Karpas-422 (cell line): ENCODE measurements around the gene INSIG1. TPM values are rescaled to one million over a fixed set of nuclear protein-coding genes. Genes with fewer than 3 reads are reported as not detected.

Source experiments
- DNase-seq: peaks from one replicate; pipeline ENCODE4 v3.0.0-alpha.2; 2015
- H2AFZ ChIP-seq: fragments of 200-600 bp; sonication (generic); 2 replicates; pipeline ENCODE4 v1.6.1; 2014; ENCODE audit warnings: antibody characterized with exemption, low read length, mixed read lengths
- H3K27ac ChIP-seq: fragments of 200-600 bp; sonication (generic); 2 replicates; pipeline ENCODE4 v1.5.1; 2014; ENCODE audit warnings: mild to moderate bottlenecking, low read length, moderate library complexity
- H3K27me3 ChIP-seq: fragments of 200-600 bp; sonication (generic); 2 replicates; pipeline ENCODE4 v1.6.1; 2014; ENCODE audit warnings: low read length, mixed read lengths
- H3K36me3 ChIP-seq: fragments of 200-600 bp; sonication (generic); 2 replicates; pipeline ENCODE4 v1.6.1; 2014; ENCODE audit warnings: low read length, mixed read lengths; ENCODE audit not compliant: insufficient read depth
- H3K4me1 ChIP-seq: fragments of 200-600 bp; sonication (generic); 2 replicates; pipeline ENCODE4 v1.6.1; 2014; ENCODE audit warnings: mild to moderate bottlenecking, low read length, mixed read lengths
- H3K4me2 ChIP-seq: fragments of 200-600 bp; sonication (generic); 2 replicates; pipeline ENCODE4 v1.6.1; 2014; ENCODE audit warnings: low read length, low read depth, mild to moderate bottlenecking; ENCODE audit not compliant: poor library complexity, severe bottlenecking
- H3K4me3 ChIP-seq: fragments of 200-600 bp; sonication (generic); 2 replicates; pipeline ENCODE4 v1.5.1; 2014; ENCODE audit warnings: mild to moderate bottlenecking, antibody characterized with exemption, low read length, mixed read lengths
- H3K79me2 ChIP-seq: fragments of 200-600 bp; sonication (generic); 2 replicates; pipeline ENCODE4 v1.6.1; 2014; ENCODE audit warnings: mild to moderate bottlenecking, low read length, mixed read lengths
- H3K9ac ChIP-seq: fragments of 200-600 bp; sonication (generic); 2 replicates; pipeline ENCODE4 v1.6.0; 2014; ENCODE audit warnings: low read length
- H3K9me2 ChIP-seq: fragments of 200-600 bp; sonication (generic), shearing (Covaris generic); replicated peaks from 2 replicates; pipeline ENCODE4 v1.6.0; 2014; ENCODE audit warnings: mild to moderate bottlenecking, low read length, moderate library complexity; ENCODE audit not compliant: insufficient read depth
- H3K9me3 ChIP-seq: fragments of 300-700, 200-600 bp; sonication (generic); 2 replicates; pipeline ENCODE4 v1.6.1; 2014; ENCODE audit warnings: low read length, mixed read lengths
- H4K20me1 ChIP-seq: fragments of 200-600 bp; sonication (generic); 2 replicates; pipeline ENCODE4 v1.6.1; 2014; ENCODE audit warnings: mild to moderate bottlenecking, antibody characterized with exemption, low read length, low read depth; ENCODE audit not compliant: insufficient read depth
- total RNA-seq: library from RNA; depleted of rRNA; stranded (reverse); fragments of >200 nt; shearing (Covaris generic); gene quantifications from 2 replicates; pipeline ENCODE4 v1.2.3, GENCODE V29; 2014; ENCODE audit warnings: low replicate concordance

Gene INSIG1
- total RNA-seq, 1 experiment from 2014 or later: 249 TPM

DNA sequence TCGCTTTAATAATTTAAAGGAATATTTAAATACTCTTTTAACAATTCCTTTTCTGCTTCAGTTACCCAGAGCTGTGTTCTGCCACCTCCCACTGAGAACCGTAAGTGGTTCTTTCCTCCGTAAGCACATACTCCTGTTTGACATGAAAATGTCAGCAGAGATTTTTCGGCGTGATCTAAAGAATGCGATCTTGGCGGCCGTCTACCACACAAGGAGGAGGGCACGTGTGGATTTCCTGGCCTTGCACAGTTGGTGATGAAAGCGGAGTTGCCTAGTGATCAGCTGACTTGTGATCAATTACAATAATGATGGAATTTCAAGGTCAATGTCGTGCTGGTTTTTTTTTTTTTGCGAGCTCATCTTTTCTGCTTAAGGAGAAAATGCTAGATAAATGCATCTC lies 35.6 kb upstream of the INSIG1 start:
- Histone ChIP-seq H3K4me3 (no peak overlapping the region), H3K9me3 (no peaks in the 10 kb centered on the region), H3K9me2 (no peaks in the 10 kb centered on the region), H3K79me2 (no peaks in the 10 kb centered on the region), H3K4me1 (peaks cover 9% of the 10 kb centered on the region), H3K36me3 (no peaks in the 10 kb centered on the region), H2AFZ (no peak overlapping the region), H3K9ac (no peak overlapping the region), H3K4me2 (no peak overlapping the region), H3K27me3 (no peaks in the 10 kb centered on the region), H4K20me1 (no peaks in the 10 kb centered on the region), H3K27ac (no peak overlapping the region)
- DNase-seq: no peak

DNA sequence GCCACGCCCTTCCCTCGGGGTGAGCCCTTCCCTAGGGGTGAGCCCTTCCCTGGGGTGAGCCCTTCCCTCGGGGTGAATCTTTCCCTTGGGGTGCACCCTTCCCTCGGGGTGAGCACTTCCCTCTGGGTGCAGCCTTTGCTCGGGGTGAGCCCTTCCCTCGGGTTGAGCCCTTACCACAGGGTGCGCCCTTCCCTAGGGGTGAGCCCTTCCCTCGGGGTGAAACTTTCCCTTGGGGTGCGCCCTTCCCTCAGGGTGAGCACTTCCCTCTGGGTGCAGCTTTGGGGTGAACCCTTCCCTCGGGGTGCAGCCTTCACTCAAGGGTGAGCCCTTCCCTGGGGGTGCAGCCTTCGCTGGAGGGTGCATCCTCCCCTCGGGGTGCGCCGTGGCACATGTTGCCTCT lies 34.6 kb upstream of the INSIG1 start:
- Histone ChIP-seq H3K4me3 (no peak overlapping the region), H3K4me2 (no peak overlapping the region), H4K20me1 (no peaks in the 10 kb centered on the region), H2AFZ (no peak overlapping the region), H3K9me2 (no peaks in the 10 kb centered on the region), H3K27ac (no peak overlapping the region), H3K27me3 (no peaks in the 10 kb centered on the region), H3K9me3 (no peaks in the 10 kb centered on the region), H3K36me3 (no peaks in the 10 kb centered on the region), H3K4me1 (peaks cover 9% of the 10 kb centered on the region), H3K79me2 (no peaks in the 10 kb centered on the region), H3K9ac (no peak overlapping the region)
- DNase-seq: peak; percentile 66

DNA sequence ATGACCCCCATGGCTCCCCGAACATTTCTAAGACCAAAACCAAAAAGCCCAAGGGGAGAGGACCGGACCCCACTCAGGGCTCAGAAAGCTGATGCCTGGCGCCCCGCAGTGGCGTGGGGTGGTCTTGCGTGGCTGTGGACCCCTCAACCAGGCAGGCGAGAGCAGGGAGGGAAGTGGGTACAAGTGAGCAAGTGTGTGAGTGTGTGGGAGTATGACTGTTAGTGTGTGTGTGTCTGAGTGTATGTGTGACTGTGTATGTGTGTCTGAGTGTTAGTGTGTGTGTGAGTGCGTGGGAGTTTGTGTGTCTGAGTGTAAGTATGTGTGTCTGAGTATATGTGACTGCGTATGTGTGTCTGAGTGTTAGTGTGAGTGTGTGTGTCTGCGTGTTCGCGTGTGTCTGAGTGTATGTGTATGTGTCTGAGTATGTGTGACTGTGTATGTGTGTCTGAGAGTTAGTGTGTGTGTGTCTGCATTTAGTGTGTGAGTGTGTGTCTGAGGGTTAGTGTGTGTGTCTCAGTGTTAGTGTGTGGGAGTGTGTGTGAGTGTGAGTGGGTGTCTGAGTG lies 34.0 kb upstream of the INSIG1 start:
- Histone ChIP-seq H3K9me3 (no peaks in the 10 kb centered on the region), H3K4me1 (peaks cover 9% of the 10 kb centered on the region), H3K79me2 (no peaks in the 10 kb centered on the region), H2AFZ (no peak overlapping the region), H3K4me2 (no peak overlapping the region), H3K36me3 (no peaks in the 10 kb centered on the region), H3K9ac (no peak overlapping the region), H3K27me3 (no peaks in the 10 kb centered on the region), H3K9me2 (no peaks in the 10 kb centered on the region), H4K20me1 (no peaks in the 10 kb centered on the region), H3K27ac (no peak overlapping the region), H3K4me3 (no peak overlapping the region)
- no peak for DNase-seq

DNA sequence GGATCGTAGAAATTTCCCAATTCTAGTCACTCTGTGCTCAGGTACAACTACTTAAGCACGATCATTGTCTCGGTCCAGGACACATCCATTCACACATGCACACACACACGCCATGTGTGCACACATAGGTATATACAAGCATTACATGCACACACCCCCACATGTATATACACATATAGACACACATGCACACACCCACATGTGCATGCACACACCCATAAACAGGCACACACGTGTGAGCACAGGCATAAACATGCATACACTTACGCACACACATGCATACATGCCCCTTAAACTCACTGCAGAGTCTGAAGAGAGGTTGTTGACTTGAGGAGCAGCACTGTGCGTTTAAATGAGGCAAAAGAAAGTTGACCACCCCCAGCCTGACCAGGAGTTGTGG lies 32.5 kb upstream of the INSIG1 start:
- H3K4me1 ChIP-seq: peaks cover 9% of the 10 kb centered on the region
- H3K9ac ChIP-seq: no peak overlapping the region
- no peak overlapping the region for H3K4me3 ChIP-seq
- H3K27me3 ChIP-seq: no peaks in the 10 kb centered on the region
- H3K79me2 ChIP-seq: no peaks in the 10 kb centered on the region
- no peaks in the 10 kb centered on the region for H3K36me3 ChIP-seq
- no peak overlapping the region for H3K4me2 ChIP-seq
- no peaks in the 10 kb centered on the region for H3K9me3 ChIP-seq
- no peak overlapping the region for H2AFZ ChIP-seq
- no peak for DNase-seq
- H4K20me1 ChIP-seq: no peaks in the 10 kb centered on the region
- no peaks in the 10 kb centered on the region for H3K9me2 ChIP-seq
- no peak overlapping the region for H3K27ac ChIP-seq

DNA sequence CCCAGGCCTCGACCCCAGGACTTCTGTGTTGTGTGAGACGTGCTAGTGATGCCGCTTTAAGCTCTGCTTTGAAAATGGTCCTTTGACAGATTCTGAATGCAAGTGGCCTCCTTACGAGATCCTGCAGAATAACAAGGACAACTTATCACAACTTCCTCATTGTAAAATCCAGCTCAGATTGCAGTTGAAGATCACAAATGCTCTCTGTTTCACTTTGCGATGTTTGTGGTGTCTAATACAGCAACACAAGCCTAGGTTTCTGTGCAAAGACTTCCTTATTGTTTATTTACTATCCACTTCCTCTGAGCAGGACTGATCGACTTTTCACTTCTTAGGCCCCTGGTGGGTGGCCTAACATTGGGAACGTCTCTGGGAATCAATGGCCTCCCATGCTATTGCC lies 31.7 kb upstream of the INSIG1 start:
- no peaks in the 10 kb centered on the region for H3K79me2 ChIP-seq
- no peaks in the 10 kb centered on the region for H3K36me3 ChIP-seq
- H3K4me2 ChIP-seq: no peak overlapping the region
- no peaks in the 10 kb centered on the region for H3K27me3 ChIP-seq
- no peaks in the 10 kb centered on the region for H3K9me3 ChIP-seq
- H2AFZ ChIP-seq: no peak overlapping the region
- no peak overlapping the region for H3K27ac ChIP-seq
- no peak overlapping the region for H3K9ac ChIP-seq
- peaks cover 9% of the 10 kb centered on the region for H3K4me1 ChIP-seq
- DNase-seq: no peak
- H3K9me2 ChIP-seq: no peaks in the 10 kb centered on the region
- H4K20me1 ChIP-seq: no peaks in the 10 kb centered on the region
- H3K4me3 ChIP-seq: no peak overlapping the region

DNA sequence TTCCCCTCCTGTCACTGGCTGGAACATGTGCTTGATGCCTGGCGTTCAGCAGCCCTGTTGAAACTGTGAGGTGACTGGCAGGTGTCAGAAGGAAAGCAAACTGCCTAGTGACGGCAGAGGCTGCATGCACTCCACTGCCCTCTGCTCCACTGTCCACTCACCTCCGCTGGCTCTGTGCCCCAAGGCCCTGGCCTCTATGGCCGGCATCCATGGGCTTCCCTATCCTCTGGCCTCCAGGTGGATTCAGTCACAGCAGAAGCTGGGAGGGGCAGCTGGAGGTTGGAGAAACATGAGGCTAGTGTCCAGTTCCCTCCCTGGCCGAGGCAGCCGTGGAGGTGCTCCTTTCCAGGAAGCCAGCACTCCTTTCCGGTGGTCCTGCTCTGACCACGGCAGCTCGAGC lies 31.2 kb upstream of the INSIG1 start:
- Histone ChIP-seq H3K27ac (no peak overlapping the region), H3K4me1 (peaks cover 9% of the 10 kb centered on the region), H3K9me2 (no peaks in the 10 kb centered on the region), H3K4me3 (no peak overlapping the region), H3K9ac (no peak overlapping the region), H3K4me2 (no peak overlapping the region), H3K9me3 (no peaks in the 10 kb centered on the region), H3K27me3 (no peaks in the 10 kb centered on the region), H3K36me3 (no peaks in the 10 kb centered on the region), H2AFZ (no peak overlapping the region), H3K79me2 (no peaks in the 10 kb centered on the region), H4K20me1 (no peaks in the 10 kb centered on the region)
- DNase-seq: no peak

DNA sequence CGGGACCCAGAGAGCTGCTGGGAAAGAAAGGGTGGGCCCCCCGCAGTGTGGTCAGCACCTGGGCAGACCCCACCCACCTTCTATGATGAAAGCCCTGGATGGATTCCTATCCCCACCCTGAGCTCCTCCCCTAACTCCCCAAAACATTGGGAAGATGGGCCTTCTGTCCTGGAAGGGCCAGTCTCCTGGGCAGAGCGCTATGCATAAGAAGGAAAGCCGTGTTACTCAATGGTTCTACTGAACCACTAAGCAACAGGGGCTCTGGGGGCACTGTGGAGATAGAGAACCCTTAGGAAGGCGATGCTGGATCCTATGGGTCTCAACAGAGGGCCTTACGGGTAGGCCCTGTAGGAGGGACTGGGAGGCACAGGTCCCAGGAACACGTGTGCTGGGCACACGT lies 30.7 kb upstream of the INSIG1 start:
- no peaks in the 10 kb centered on the region for H4K20me1 ChIP-seq
- no peaks in the 10 kb centered on the region for H3K79me2 ChIP-seq
- H3K27ac ChIP-seq: no peak overlapping the region
- H3K27me3 ChIP-seq: no peaks in the 10 kb centered on the region
- DNase-seq: no peak
- H3K9me2 ChIP-seq: no peaks in the 10 kb centered on the region
- H3K36me3 ChIP-seq: no peaks in the 10 kb centered on the region
- no peak overlapping the region for H3K4me2 ChIP-seq
- peaks cover 9% of the 10 kb centered on the region for H3K4me1 ChIP-seq
- no peak overlapping the region for H3K9ac ChIP-seq
- no peaks in the 10 kb centered on the region for H3K9me3 ChIP-seq
- H3K4me3 ChIP-seq: no peak overlapping the region
- no peak overlapping the region for H2AFZ ChIP-seq

DNA sequence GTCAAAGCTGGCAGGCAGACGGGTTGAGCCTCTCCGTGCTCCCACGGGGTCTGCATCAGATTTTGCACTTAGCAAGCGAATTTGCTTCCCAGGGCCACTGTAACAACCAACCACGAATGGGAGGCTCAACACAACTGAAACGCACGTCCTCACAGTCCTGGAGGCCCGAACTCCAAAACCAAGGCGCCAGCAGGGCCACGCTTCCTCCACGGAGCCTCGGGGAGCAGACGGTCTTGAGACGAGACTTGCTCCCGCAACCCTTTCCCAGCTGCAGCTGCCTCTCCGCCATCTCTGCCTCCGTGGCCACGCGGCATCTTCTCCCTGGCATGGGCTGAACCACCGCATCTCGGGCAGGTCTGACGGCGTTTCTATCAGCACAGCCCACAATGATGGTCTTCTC lies 30.2 kb upstream of the INSIG1 start:
- no peaks in the 10 kb centered on the region for H3K9me3 ChIP-seq
- no peaks in the 10 kb centered on the region for H3K27me3 ChIP-seq
- H3K9me2 ChIP-seq: no peaks in the 10 kb centered on the region
- peaks cover 9% of the 10 kb centered on the region for H3K4me1 ChIP-seq
- no peaks in the 10 kb centered on the region for H3K36me3 ChIP-seq
- no peak overlapping the region for H3K27ac ChIP-seq
- H3K4me3 ChIP-seq: no peak overlapping the region
- no peak overlapping the region for H3K4me2 ChIP-seq
- DNase-seq: no peak
- H2AFZ ChIP-seq: no peak overlapping the region
- H4K20me1 ChIP-seq: no peaks in the 10 kb centered on the region
- no peak overlapping the region for H3K9ac ChIP-seq
- no peaks in the 10 kb centered on the region for H3K79me2 ChIP-seq

DNA sequence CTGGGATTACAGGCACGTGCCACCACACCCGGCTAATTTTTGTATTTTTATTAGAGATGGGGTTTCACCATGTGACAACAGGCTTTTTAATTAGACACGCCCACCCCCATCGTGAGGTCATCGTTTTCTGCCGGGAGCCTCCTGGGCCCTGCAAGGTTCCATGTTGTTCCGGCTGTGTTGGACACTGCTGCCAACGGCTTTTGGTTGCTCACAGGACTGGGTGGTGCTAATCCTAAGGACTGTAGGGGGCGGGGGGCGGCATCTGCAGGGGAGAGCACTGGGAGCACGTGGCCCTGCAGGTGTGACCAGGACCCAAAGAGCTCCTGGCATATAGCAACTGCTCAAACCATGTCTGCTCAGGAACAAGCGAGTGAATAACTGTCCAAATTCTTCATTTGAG lies 29.5 kb upstream of the INSIG1 start:
- no peak overlapping the region for H3K9ac ChIP-seq
- DNase-seq: no peak

More for the DNA sequence above, 29.5 kb upstream of the INSIG1 start:
- H3K9me3 ChIP-seq: no peaks in the 10 kb centered on the region
- peaks cover 4% of the 10 kb centered on the region for H3K4me1 ChIP-seq
- no peaks in the 10 kb centered on the region for H3K79me2 ChIP-seq
- no peak overlapping the region for H3K27ac ChIP-seq
- no peaks in the 10 kb centered on the region for H3K9me2 ChIP-seq
- H3K36me3 ChIP-seq: no peaks in the 10 kb centered on the region
- H3K4me3 ChIP-seq: no peak overlapping the region
- no peak overlapping the region for H3K4me2 ChIP-seq
- H3K27me3 ChIP-seq: no peaks in the 10 kb centered on the region
- no peak overlapping the region for H2AFZ ChIP-seq
- H4K20me1 ChIP-seq: no peaks in the 10 kb centered on the region
